H1 (cell line): ENCODE data around the gene CAMTA1. TPM values are rescaled to one million over a fixed set of nuclear protein-coding genes. Genes with fewer than 3 reads are reported as not detected.

Experiments
- CTCF ChIA-PET: fragments of 300-600 bp; sonication (Branson Sonifier 250); formaldehyde crosslinking; loops from one replicate; lab custom pipeline; 2021; ENCODE audit not compliant: partially characterized antibody; lab: Charles Lee
- POLR2A ChIA-PET: fragments of 300-600 bp; sonication (Branson Sonifier 250); formaldehyde crosslinking; loops from one replicate; lab custom pipeline; 2021; ENCODE audit warnings: inconsistent platforms; ENCODE audit not compliant: partially characterized antibody; lab: Charles Lee
- DNase-seq, 2 experiments: peaks; one replicate each; pipeline versions ENCODE4 v3.0.0 to v3.0.0-alpha.2; 2010 to 2022; ENCODE audit warnings: low spot score in 2 of 2, low read depth in 1 of 2, mixed read lengths in 1 of 2
- FAIRE-seq: peaks from 2 replicates; lab custom pipeline; 2011; peaks lifted over from hg19 to GRCh38; lab: Jason Lieb, UNC
- H2AFZ ChIP-seq: 2 replicates; pipeline ENCODE4 v1.8.1; 2012; ENCODE audit warnings: low read length, inconsistent platforms
- H2AK5ac ChIP-seq: 2 replicates; pipeline ENCODE4 v1.6.1; 2013; ENCODE audit warnings: low read depth, low read length
- H2BK120ac ChIP-seq: replicated peaks from 2 replicates; pipeline ENCODE3; 2013; ENCODE audit warnings: low read depth, low read length, inconsistent platforms
- H2BK12ac ChIP-seq: 2 replicates; pipeline ENCODE4 v1.6.1; 2013; ENCODE audit warnings: low read depth, low read length
- H2BK15ac ChIP-seq: 2 replicates; pipeline ENCODE4 v1.6.1; 2013; ENCODE audit warnings: low read length
- H2BK20ac ChIP-seq: 2 replicates; pipeline ENCODE4 v1.6.1; 2013; ENCODE audit warnings: low read length
- H2BK5ac ChIP-seq: 2 replicates; pipeline ENCODE4 v1.6.1; 2013; ENCODE audit warnings: low read depth, low read length
- H3K14ac ChIP-seq: 2 replicates; pipeline ENCODE4 v1.6.1; 2013; ENCODE audit warnings: inconsistent platforms; ENCODE audit not compliant: insufficient read length
- H3K18ac ChIP-seq: 2 replicates; pipeline ENCODE4 v1.6.1; 2013; ENCODE audit warnings: low read length; ENCODE audit errors: extremely low read depth
- H3K23ac ChIP-seq: 2 replicates; pipeline ENCODE4 v1.6.1; 2013; ENCODE audit warnings: inconsistent platforms; ENCODE audit not compliant: insufficient read length
- H3K23me2 ChIP-seq: 2 replicates; pipeline ENCODE4 v1.6.1; 2013; ENCODE audit warnings: low read depth, low read length
- H3K27ac ChIP-seq: 2 replicates; pipeline ENCODE4 v1.6.1; 2011; ENCODE audit warnings: low read depth, low read length, inconsistent platforms
- H3K27me3 ChIP-seq, 4 experiments: replicated peaks in 1 of 4; 1 replicate in 1 of 4; 2 replicates in 3 of 4; pipeline versions ENCODE4 v1.6.1 to v1.8.1; 2011 to 2013; ENCODE audit warnings: low read length in 3 of 4, mild to moderate bottlenecking in 3 of 4, inconsistent platforms in 2 of 4, mixed read lengths in 2 of 4, moderate library complexity in 1 of 4; ENCODE audit not compliant: control insufficient read depth in 3 of 4, insufficient read depth in 3 of 4; ENCODE audit errors: extremely low read depth in 1 of 4
- H3K36me3 ChIP-seq, 4 experiments: 2 replicates each; pipeline versions ENCODE4 v1.6.1 to v1.8.1; 2011 to 2013; ENCODE audit warnings: mild to moderate bottlenecking in 4 of 4, low read length in 3 of 4, moderate library complexity in 2 of 4, control low read depth in 1 of 4, inconsistent platforms in 1 of 4; ENCODE audit not compliant: insufficient read depth in 4 of 4, control insufficient read depth in 2 of 4
- H3K4ac ChIP-seq: replicated peaks from 2 replicates; pipeline ENCODE3; 2013; ENCODE audit warnings: low read length, low read depth, mixed read lengths, inconsistent platforms; ENCODE audit not compliant: insufficient read length
- H3K4me1 ChIP-seq, 4 experiments: replicated peaks in 1 of 4; 1 replicate in 1 of 4; 2 replicates in 3 of 4; pipeline versions ENCODE4 v1.6.1 to v1.8.1; 2011 to 2013; ENCODE audit warnings: low read length in 3 of 4, inconsistent platforms in 2 of 4, mixed read lengths in 1 of 4; ENCODE audit not compliant: insufficient read depth in 4 of 4, control insufficient read depth in 3 of 4
- H3K4me2 ChIP-seq, 2 experiments: 2 replicates each; pipeline versions ENCODE4 v1.6.1 to v1.8.1; 2011 to 2013; ENCODE audit warnings: low read depth in 2 of 2, low read length in 2 of 2, control low read depth in 1 of 2, inconsistent platforms in 1 of 2, mild to moderate bottlenecking in 1 of 2; ENCODE audit not compliant: insufficient read depth in 1 of 2
- H3K4me3 ChIP-seq, 4 experiments: fragments of 200-600, 300-600 bp in 1 of 4; sonication (generic), shearing (Covaris generic), sonication (Bioruptor Twin) in 1 of 4; 2 replicates each; pipeline versions ENCODE4 v1.5.1 to v1.8.1; 2011 to 2016; ENCODE audit warnings: low read length in 4 of 4, low read depth in 3 of 4, control low read depth in 2 of 4, inconsistent platforms in 2 of 4, mild to moderate bottlenecking in 2 of 4, mixed read lengths in 1 of 4, moderate library complexity in 1 of 4; ENCODE audit not compliant: insufficient read depth in 2 of 4; ENCODE audit errors: extremely low read depth in 1 of 4
- H3K56ac ChIP-seq: replicated peaks from 2 replicates; pipeline ENCODE3; 2013; ENCODE audit warnings: low read depth, mild to moderate bottlenecking, mixed read lengths, low read length, inconsistent platforms; ENCODE audit not compliant: insufficient read length
- H3K79me1 ChIP-seq: 2 replicates; pipeline ENCODE4 v1.6.1; 2013; ENCODE audit warnings: low read depth, low read length, control low read depth
- H3K79me2 ChIP-seq, 2 experiments: 2 replicates each; pipeline versions ENCODE4 v1.6.1 to v1.8.1; 2012 to 2013; ENCODE audit warnings: low read length in 2 of 2, mild to moderate bottlenecking in 2 of 2, inconsistent platforms in 1 of 2; ENCODE audit not compliant: insufficient read depth in 2 of 2, control insufficient read depth in 1 of 2
- H3K9ac ChIP-seq, 4 experiments: replicated peaks in 1 of 4; 1 replicate in 1 of 4; 2 replicates in 3 of 4; pipeline versions ENCODE4 v1.6.1 to v1.8.1; 2011 to 2013; ENCODE audit warnings: low read depth in 3 of 4, low read length in 3 of 4, control low read depth in 2 of 4, mild to moderate bottlenecking in 2 of 4, moderate library complexity in 2 of 4, inconsistent platforms in 1 of 4; ENCODE audit errors: extremely low read depth in 1 of 4
- H3K9me3 ChIP-seq, 2 experiments: 2 replicates each; pipeline versions ENCODE4 v1.6.1 to v1.8.1; 2012 to 2013; ENCODE audit warnings: mild to moderate bottlenecking in 2 of 2, moderate library complexity in 2 of 2, control low read depth in 1 of 2, inconsistent platforms in 1 of 2, low read depth in 1 of 2, low read length in 1 of 2, mixed read lengths in 1 of 2; ENCODE audit not compliant: insufficient read depth in 2 of 2
- H4K20me1 ChIP-seq, 2 experiments: replicated peaks in 1 of 2; 2 replicates each; pipeline versions ENCODE3 to v1.8.1; 2011 to 2013; ENCODE audit warnings: inconsistent platforms in 2 of 2, low read length in 2 of 2, mild to moderate bottlenecking in 1 of 2; ENCODE audit not compliant: insufficient read depth in 2 of 2, control insufficient read depth in 1 of 2
- H4K5ac ChIP-seq: 2 replicates; pipeline ENCODE4 v1.6.1; 2013; ENCODE audit warnings: low read length, low read depth, mixed read lengths, inconsistent platforms; ENCODE audit not compliant: insufficient read length
- H4K8ac ChIP-seq: 2 replicates; pipeline ENCODE4 v1.8.0; 2013; ENCODE audit warnings: mild to moderate bottlenecking, moderate library complexity, low read length, inconsistent platforms; ENCODE audit not compliant: insufficient read depth; ENCODE audit errors: extremely low read depth
- H4K91ac ChIP-seq: replicated peaks from 2 replicates; pipeline ENCODE3; 2013; ENCODE audit warnings: low read length, mixed read lengths, inconsistent platforms; ENCODE audit not compliant: insufficient read length
- BCL11A ChIP-seq, 2 experiments: IDR thresholded peaks; one replicate each; pipeline ENCODE4 v1.6.1; 2011; ENCODE audit warnings: low read depth in 2 of 2, low read length in 2 of 2, mild to moderate bottlenecking in 2 of 2
- CEBPB ChIP-seq: IDR thresholded peaks from 2 replicates; pipeline ENCODE4 v1.6.1; 2012; ENCODE audit warnings: low read depth, low read length
- CHD2 ChIP-seq: IDR thresholded peaks from 2 replicates; pipeline ENCODE4 v1.6.1; 2012; ENCODE audit warnings: low read length, improper control_type of control experiment
- EZH2 ChIP-seq: fragments of 200-600 bp; sonication (generic); IDR thresholded peaks from 2 replicates; pipeline ENCODE4 v1.7.1; 2012; ENCODE audit warnings: low read depth, mild to moderate bottlenecking, moderate library complexity, low read length, inconsistent platforms; ENCODE audit not compliant: severe bottlenecking
- HDAC6 ChIP-seq: IDR thresholded peaks from one replicate; pipeline ENCODE4 v1.7.1; 2012; ENCODE audit warnings: low read depth, mild to moderate bottlenecking, inconsistent platforms, low read length, moderate library complexity
- JUND ChIP-seq: IDR thresholded peaks from 2 replicates; pipeline ENCODE4 v1.6.1; 2011; ENCODE audit warnings: mild to moderate bottlenecking, improper control_type of control experiment, low read length
- POLR2A ChIP-seq, 2 experiments: IDR thresholded peaks; 1 replicate in 1 of 2; 2 replicates in 1 of 2; pipeline ENCODE4 v1.6.1; 2011; ENCODE audit warnings: low read depth in 2 of 2, low read length in 2 of 2, mild to moderate bottlenecking in 2 of 2; ENCODE audit errors: control extremely low read depth in 1 of 2
- POLR2AphosphoS5 ChIP-seq: IDR thresholded peaks from 2 replicates; pipeline ENCODE4 v1.6.1; 2011; ENCODE audit warnings: low read depth, low read length
- RAD21 ChIP-seq, 2 experiments: IDR thresholded peaks in 1 of 2; conservative IDR thresholded peaks in 1 of 2; 2 replicates each; pipeline ENCODE4 v1.6.1; 2011; ENCODE audit warnings: low read depth in 2 of 2, low read length in 2 of 2, improper control_type of control experiment in 1 of 2, inconsistent platforms in 1 of 2, mild to moderate bottlenecking in 1 of 2, moderate library complexity in 1 of 2
- RNF2 ChIP-seq: fragments of 200-900, 300-1000 bp; sonication (generic); IDR thresholded peaks from 2 replicates; pipeline ENCODE4 v1.7.1; 2016; ENCODE audit warnings: borderline replicate concordance, low read depth, mild to moderate bottlenecking, antibody characterized with exemption, low read length; ENCODE audit not compliant: poor library complexity, severe bottlenecking; ENCODE audit errors: missing control alignments
- SIX5 ChIP-seq: IDR thresholded peaks from 2 replicates; pipeline ENCODE4 v1.6.1; 2011; ENCODE audit warnings: mild to moderate bottlenecking, low read depth, low read length
- SP1 ChIP-seq: IDR thresholded peaks from 2 replicates; pipeline ENCODE4 v1.6.1; 2011; ENCODE audit warnings: low read depth, low read length
- SRF ChIP-seq: IDR thresholded peaks from 2 replicates; pipeline ENCODE4 v1.6.1; 2011; ENCODE audit warnings: mild to moderate bottlenecking, low read depth, low read length, moderate library complexity
- WGBS, 2 experiments: shearing (Covaris generic) in 1 of 2; methylation state at CpG; one replicate each; pipeline versions ENCODE4 v1.1.6 to v1.1.7; 2013 to 2015; ENCODE audit warnings: low lambda C conversion rate in 2 of 2, mixed read lengths in 2 of 2, inconsistent platforms in 1 of 2, low coverage in 1 of 2, missing lambda C conversion rate in 1 of 2; ENCODE audit not compliant: insufficient replicate concordance in 2 of 2, insufficient coverage in 1 of 2, insufficient read length in 1 of 2; ENCODE audit errors: extremely low coverage in 1 of 2, missing lambda C conversion rate in 1 of 2; 5-methylcytosine and 5-hydroxymethylcytosine counted together
- polyA plus RNA-seq, 7 experiments: library from polyadenylated mRNA; depleted of rRNA in 3 of 7; stranded (reverse) in 5 of 7; unstranded in 2 of 7; fragments of >200 nt in 5 of 7; fragments of 200-250 nt in 2 of 7; gene quantifications; 1 replicate in 5 of 7; 2 replicates in 1 of 7; 4 replicates in 1 of 7; pipeline versions ENCODE4 v1.2.1 to v1.2.3, GENCODE V29; 2011 to 2013; ENCODE audit warnings: missing spikeins in 2 of 7, mixed read lengths in 2 of 7
- total RNA-seq: library from RNA; stranded (reverse); fragmentation: NEBNext Ultra II Directional; extraction: Animal tissue kit (Norgen Biotek cat#: 25700); gene quantifications from 2 replicates; pipeline ENCODE4 v1.2.1, GENCODE V29; 2021
- TF ChIP-seq, protein P1 (sequence below): IDR thresholded peaks from 2 replicates; pipeline ENCODE4 v1.6.1; 2012; ENCODE audit warnings: inconsistent platforms

Gene CAMTA1
- total and polyA plus RNA-seq, 2 of the 8 experiments (the other 6 are each of a cell fraction or from before 2014, with no cell fraction given) = 65.0 to 119 TPM

DNA sequence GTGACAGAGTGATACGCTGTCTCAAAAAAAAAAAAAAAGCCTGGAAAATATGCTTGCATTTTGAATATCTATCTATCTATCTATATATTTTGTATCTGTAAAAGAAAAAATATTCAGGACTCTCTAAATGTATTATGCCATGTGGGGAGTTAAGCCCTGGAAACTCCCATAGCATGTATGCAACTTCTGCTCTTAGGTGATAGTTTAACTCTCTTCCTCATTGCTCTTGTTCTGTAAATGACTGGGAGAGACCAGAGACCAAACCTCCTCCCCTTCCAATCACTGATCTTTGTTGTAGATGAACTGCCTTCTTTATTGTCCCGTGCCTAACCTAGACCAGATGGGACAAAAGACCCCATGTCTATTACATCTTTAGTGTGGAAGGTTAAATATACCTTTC is 37.6 kb upstream of the CAMTA1 start:
- no peak overlapping the region for H4K91ac ChIP-seq
- no peak overlapping the region for H3K23ac ChIP-seq
- no peak overlapping the region for H3K27ac ChIP-seq
- no peak overlapping the region for H3K4me2 ChIP-seq
- no peak overlapping the region for H2BK20ac ChIP-seq
- no peak overlapping the region for H2BK120ac ChIP-seq
- WGBS, 2 experiments = 91% methylated on average over 2 of the region's 2 CpGs; no CpG with 5 or more reads in 1 of the 2 experiments
- 0 out of 7 replicates have a peak, but pooled peaks cover 0 to 2% (median under 1%) of the 10 kb centered on the region in 4 experiments for H3K4me1 ChIP-seq
- H3K4me3 ChIP-seq = no peak overlapping the region
- CTCF ChIA-PET = interaction anchor here (0.8 to 1.1 kb wide), 2 partner anchors 9 to 13 kb away, joined by 3 to 4 read pairs; no protein-coding TSS in a partner anchor
- no peak overlapping the region for H2AK5ac ChIP-seq
- H3K4ac ChIP-seq = no peak overlapping the region
- no peak overlapping the region for H2BK12ac ChIP-seq
- H3K36me3 ChIP-seq = no peaks in the 10 kb centered on the region
- peaks cover 2% of the 10 kb centered on the region; the same call in 1 of the 2 replicates for H3K23me2 ChIP-seq
- H4K8ac ChIP-seq = no peak overlapping the region
- no peaks in the 10 kb centered on the region for H4K20me1 ChIP-seq
- POLR2A ChIA-PET = interaction anchor here (1.1 kb wide), 1 partner anchor 9 kb away, joined by 3 read pairs; no protein-coding TSS in a partner anchor
- no peak overlapping the region for H4K5ac ChIP-seq
- H2BK5ac ChIP-seq = no peak overlapping the region
- H3K9me3 ChIP-seq = no peaks in the 10 kb centered on the region
- DNase-seq = no peak
- H2BK15ac ChIP-seq = no peak overlapping the region
- no peaks in the 10 kb centered on the region for H3K79me1 ChIP-seq
- H2AFZ ChIP-seq = no peak overlapping the region
- H3K27me3 ChIP-seq = no peaks in the 10 kb centered on the region
- H3K14ac ChIP-seq = no peak overlapping the region
- no peaks in the 10 kb centered on the region for H3K79me2 ChIP-seq
- FAIRE-seq = no peak
- H3K56ac ChIP-seq = no peak overlapping the region
- no peak overlapping the region for H3K18ac ChIP-seq
- H3K9ac ChIP-seq = no peak overlapping the region
- no peak for TF ChIP-seq SIX5
- TF ChIP-seq RAD21 (IDR thresholded peaks at IDR 0.05 in 1 of 2, conservative IDR thresholded peaks at IDR 0.05 in 1 of 2; ENCODE audit: low read depth in 2 of 2, low read length in 2 of 2) = no peak
- no peak for TF ChIP-seq SP1
- TF ChIP-seq RNF2 = no peak
- TF ChIP-seq JUND = no peak
- TF ChIP-seq CHD2 = no peak
- no peak for TF ChIP-seq EZH2
- no peak for TF ChIP-seq SRF
- TF ChIP-seq HDAC6 = no peak
- no peak for TF ChIP-seq CEBPB
- TF ChIP-seq POLR2AphosphoS5 = no peak
- no peak for TF ChIP-seq POLR2A (IDR thresholded peaks at IDR 0.05; ENCODE audit: control extremely low read depth in 1 of 2, low read depth in 2 of 2, low read length in 2 of 2)
- TF ChIP-seq, protein P1, sequence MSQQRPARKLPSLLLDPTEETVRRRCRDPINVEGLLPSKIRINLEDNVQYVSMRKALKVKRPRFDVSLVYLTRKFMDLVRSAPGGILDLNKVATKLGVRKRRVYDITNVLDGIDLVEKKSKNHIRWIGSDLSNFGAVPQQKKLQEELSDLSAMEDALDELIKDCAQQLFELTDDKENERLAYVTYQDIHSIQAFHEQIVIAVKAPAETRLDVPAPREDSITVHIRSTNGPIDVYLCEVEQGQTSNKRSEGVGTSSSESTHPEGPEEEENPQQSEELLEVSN = no peak
- no peak for TF ChIP-seq BCL11A (IDR thresholded peaks at IDR 0.05; ENCODE audit: low read depth in 2 of 2, low read length in 2 of 2)
